Measurements from ENCODE around the gene P2RY1. TPM values are rescaled to one million over a fixed set of nuclear protein-coding genes. Genes with fewer than 3 reads are reported as not detected.

Gene P2RY1
- total and polyA plus RNA-seq, 2 of the 4 experiments (the other 2 are of a cell fraction), result not detected

DNA sequence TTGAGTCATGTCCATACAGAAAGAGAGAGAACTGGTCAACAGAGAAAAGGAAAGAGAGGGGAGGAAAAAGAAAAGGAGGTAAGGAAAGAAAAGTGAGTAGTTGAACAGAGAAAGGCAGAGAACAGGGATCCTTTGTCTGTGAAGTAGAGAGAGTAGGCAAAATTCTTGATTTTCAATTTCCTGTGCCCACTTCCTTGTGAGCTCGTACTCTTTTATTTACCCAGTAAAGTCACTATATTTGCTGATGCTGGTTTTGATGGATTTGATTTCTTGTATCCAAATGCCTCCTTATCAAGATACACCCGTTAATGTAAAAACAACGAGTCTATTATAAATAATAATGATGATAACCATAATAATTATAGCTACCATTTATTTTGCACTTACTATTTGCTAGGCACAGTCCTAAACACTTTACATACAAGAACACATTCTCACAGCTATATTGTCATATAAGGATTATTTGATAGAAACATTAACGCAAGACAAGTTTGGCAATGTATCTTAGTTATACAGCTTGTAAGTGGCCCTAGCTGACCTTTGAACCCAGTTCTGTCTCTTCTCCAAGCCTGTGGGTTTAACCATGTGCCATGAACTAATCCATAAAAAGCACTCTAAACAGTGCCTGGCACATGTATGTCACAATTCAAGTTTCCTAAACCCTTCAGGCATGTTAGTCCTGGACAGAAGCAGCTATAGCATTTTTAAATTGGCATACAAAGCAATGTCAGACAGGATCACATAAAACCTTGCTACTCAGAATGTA, 6.7 kb upstream of the P2RY1 start:
- Histone ChIP-seq H2BK15ac (ENCODE audit: low read depth, low read length) (no peak overlapping the region), H4K91ac (ENCODE audit: insufficient read depth, low read depth, low read length) (no peak overlapping the region), H3K18ac (ENCODE audit: low read depth, low read length) (no peak overlapping the region), H3K4me1 (ENCODE audit: control insufficient read depth, insufficient read depth, low read length) (no peaks in the 10 kb centered on the region), H2BK120ac (ENCODE audit: low read depth, low read length) (no peak overlapping the region), H4K5ac (ENCODE audit: low read depth, low read length) (no peak overlapping the region), H3K14ac (replicated peaks; ENCODE audit: low read depth, low read length) (no peak overlapping the region), H2AK9ac (replicated peaks; ENCODE audit: low read depth, low read length, poor library complexity) (no peak overlapping the region), H3K27me3 (ENCODE audit: control insufficient read depth, insufficient read depth, low read length) (no peaks in the 10 kb centered on the region), H4K20me1 (ENCODE audit: insufficient read depth, low read length) (no peaks in the 10 kb centered on the region), H3K4ac (ENCODE audit: low read depth, low read length) (no peak overlapping the region), H2AFZ (replicated peaks; ENCODE audit: low read length, poor library complexity) (no peak overlapping the region), H3K4me3 (ENCODE audit: insufficient read depth, low read depth, low read length) (no peak overlapping the region), H3K27ac (ENCODE audit: insufficient read depth, low read length) (no peak overlapping the region), H3K36me3 (ENCODE audit: control insufficient read depth, insufficient read depth, low read length) (no peaks in the 10 kb centered on the region), H3K9me3 (ENCODE audit: control insufficient read depth, insufficient read depth, low read length) (no peaks in the 10 kb centered on the region), H3K9me1 (ENCODE audit: insufficient read depth, low read length) (no peaks in the 10 kb centered on the region), H3K4me2 (ENCODE audit: low read depth, low read length) (no peak overlapping the region), H3K9ac (ENCODE audit: low read depth, low read length) (no peak overlapping the region), H3K79me1 (ENCODE audit: low read depth in 1 of 2, low read length in 2 of 2) (no peaks in the 10 kb centered on the region), H3K56ac (ENCODE audit: extremely low read depth, insufficient read depth, low read length) (no peak overlapping the region), H3K23ac (ENCODE audit: low read depth, low read length) (no peak overlapping the region), H2BK20ac (ENCODE audit: low read depth, low read length) (no peak overlapping the region), H2AK5ac (ENCODE audit: low read depth, low read length) (no peak overlapping the region), H4K8ac (ENCODE audit: low read depth in 2 of 2, low read length in 2 of 2) (no peak overlapping the region), H2BK5ac (ENCODE audit: low read depth, low read length, poor library complexity, severe bottlenecking) (no peak overlapping the region)
- ATAC-seq (ENCODE audit: low read depth) (no peak), DNase-seq (no peak)
- intact Hi-C loops (cut with micrococcal nuclease), result no loop called here
- in situ Hi-C loops (cut with MboI; ENCODE audit: low sequenced_read_pairs), result no loop called here
- dilution Hi-C loops (cut with HindIII; ENCODE audit: low sequenced_read_pairs, unreplicated experiment), result no loop called here
- ChIA-PET CTCF (interaction anchor here (0.8 kb wide), 1 partner anchor 20 kb away, joined by 3 read pairs; no protein-coding TSS in a partner anchor), POLR2A (ENCODE audit: unreplicated experiment) (no interaction called here)
- TF ChIP-seq MXI1 (IDR thresholded peaks at IDR 0.05; ENCODE audit: borderline replicate concordance, low read depth, low read length) (no peak), POLR2A (IDR thresholded peaks at IDR 0.05; ENCODE audit: low read depth, low read length) (no peak), RFX5 (IDR thresholded peaks at IDR 0.05; ENCODE audit: low read depth, low read length) (no peak), MAZ (IDR thresholded peaks at IDR 0.05; ENCODE audit: borderline replicate concordance, low read depth, low read length) (no peak), RAD21 (IDR thresholded peaks at IDR 0.05; ENCODE audit: low read length) (no peak), NFE2L2 (IDR thresholded peaks at IDR 0.05; ENCODE audit: low read depth, low read length) (no peak), FOS (IDR thresholded peaks at IDR 0.05; ENCODE audit: low read depth, low read length) (no peak), MAFK (IDR thresholded peaks at IDR 0.05; ENCODE audit: low read depth, low read length) (no peak), CEBPB (IDR thresholded peaks at IDR 0.05; ENCODE audit: low read depth, low read length) (no peak), SMC3 (IDR thresholded peaks at IDR 0.05; ENCODE audit: low read depth, low read length) (no peak)
- TF ChIP-seq, protein P1, sequence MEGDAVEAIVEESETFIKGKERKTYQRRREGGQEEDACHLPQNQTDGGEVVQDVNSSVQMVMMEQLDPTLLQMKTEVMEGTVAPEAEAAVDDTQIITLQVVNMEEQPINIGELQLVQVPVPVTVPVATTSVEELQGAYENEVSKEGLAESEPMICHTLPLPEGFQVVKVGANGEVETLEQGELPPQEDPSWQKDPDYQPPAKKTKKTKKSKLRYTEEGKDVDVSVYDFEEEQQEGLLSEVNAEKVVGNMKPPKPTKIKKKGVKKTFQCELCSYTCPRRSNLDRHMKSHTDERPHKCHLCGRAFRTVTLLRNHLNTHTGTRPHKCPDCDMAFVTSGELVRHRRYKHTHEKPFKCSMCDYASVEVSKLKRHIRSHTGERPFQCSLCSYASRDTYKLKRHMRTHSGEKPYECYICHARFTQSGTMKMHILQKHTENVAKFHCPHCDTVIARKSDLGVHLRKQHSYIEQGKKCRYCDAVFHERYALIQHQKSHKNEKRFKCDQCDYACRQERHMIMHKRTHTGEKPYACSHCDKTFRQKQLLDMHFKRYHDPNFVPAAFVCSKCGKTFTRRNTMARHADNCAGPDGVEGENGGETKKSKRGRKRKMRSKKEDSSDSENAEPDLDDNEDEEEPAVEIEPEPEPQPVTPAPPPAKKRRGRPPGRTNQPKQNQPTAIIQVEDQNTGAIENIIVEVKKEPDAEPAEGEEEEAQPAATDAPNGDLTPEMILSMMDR (conservative IDR thresholded peaks at IDR 0.05; ENCODE audit: low read depth, low read length), result no peak
- TF ChIP-seq, protein P2, sequence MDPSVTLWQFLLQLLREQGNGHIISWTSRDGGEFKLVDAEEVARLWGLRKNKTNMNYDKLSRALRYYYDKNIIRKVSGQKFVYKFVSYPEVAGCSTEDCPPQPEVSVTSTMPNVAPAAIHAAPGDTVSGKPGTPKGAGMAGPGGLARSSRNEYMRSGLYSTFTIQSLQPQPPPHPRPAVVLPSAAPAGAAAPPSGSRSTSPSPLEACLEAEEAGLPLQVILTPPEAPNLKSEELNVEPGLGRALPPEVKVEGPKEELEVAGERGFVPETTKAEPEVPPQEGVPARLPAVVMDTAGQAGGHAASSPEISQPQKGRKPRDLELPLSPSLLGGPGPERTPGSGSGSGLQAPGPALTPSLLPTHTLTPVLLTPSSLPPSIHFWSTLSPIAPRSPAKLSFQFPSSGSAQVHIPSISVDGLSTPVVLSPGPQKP (IDR thresholded peaks at IDR 0.05; ENCODE audit: borderline replicate concordance, low read depth, low read length), result no peak
- no TSS peak for BruUV-seq (replicated peaks)
- no CpG with 5 or more reads among the region's 4 CpGs for WGBS, 2 experiments (ENCODE audit: extremely low coverage in 2 of 2, insufficient read length in 1 of 2)
